HCT116 (cell line): ENCODE data around the gene ESPNL. TPM values are rescaled to one million over a fixed set of nuclear protein-coding genes. Genes with fewer than 3 reads are reported as not detected.

ENCODE experiments used
- ATAC-seq: fragments of 200-7000 bp; cut with Tn5 transposase; 2 replicates; pipeline ENCODE4 v1.9.1; 2020; ENCODE audit warnings: mild to moderate bottlenecking, moderate library complexity
- BruUV-seq: library from RNA; stranded (reverse); fragments of 400-500 nt; replicated peaks from 2 replicates; lab custom pipeline; 2021; lab: Mats Ljungman, UMichigan
- CTCF ChIA-PET: fragments of 300-600 bp; sonication (Branson Sonifier 250); formaldehyde crosslinking; loops from one replicate; lab custom pipeline; 2021; ENCODE audit warnings: antibody characterized with exemption; lab: Charles Lee
- POLR2A ChIA-PET: fragments of 300-600, 350-600 bp; sonication (Branson Sonifier 250); formaldehyde crosslinking; loops from one replicate; lab custom pipeline; 2021; ENCODE audit warnings: antibody characterized with exemption; lab: Charles Lee
- RAD21 ChIA-PET, 2 experiments: fragments of 300-600 bp; sonication (Branson Sonifier 250); formaldehyde crosslinking; loops; one replicate each; lab custom pipeline; 2023; ENCODE audit warnings: low total read pairs in 2 of 2; ENCODE audit not compliant: uncharacterized antibody in 2 of 2, unreplicated experiment in 2 of 2, low non-redundant PET in 1 of 2; lab: Charles Lee
- DNase-seq: peaks from one replicate; pipeline ENCODE4 v3.0.0-alpha.2; 2010; ENCODE audit warnings: low read depth, low spot score
- H2AFZ ChIP-seq: fragments of 200-600 bp; shearing (Covaris generic), sonication (generic); 2 replicates; pipeline ENCODE4 v1.6.1; 2017; ENCODE audit warnings: low read depth, mixed run types, mixed read lengths, antibody characterized with exemption, low read length; ENCODE audit not compliant: poor library complexity, severe bottlenecking
- H3K27ac ChIP-seq: 2 replicates; pipeline ENCODE4 v1.5.1; 2012; ENCODE audit warnings: low read depth, low read length
- H3K27me3 ChIP-seq: fragments of 200-600 bp; sonication (generic); 2 replicates; pipeline ENCODE4 v1.6.1; 2016; ENCODE audit warnings: mixed run types, low read length, mixed read lengths; ENCODE audit not compliant: insufficient read depth
- H3K36me3 ChIP-seq, 2 experiments: fragments of 200-500 bp in 1 of 2; fragments of 200-600 bp in 1 of 2; sonication (Bioruptor generic) in 1 of 2; sonication (generic) in 1 of 2; 2 replicates each; pipeline versions ENCODE4 v1.5.1 to v1.6.1; 2014 to 2016; ENCODE audit warnings: low read length in 2 of 2, inconsistent platforms in 1 of 2, mixed read lengths in 1 of 2, mixed run types in 1 of 2; ENCODE audit not compliant: insufficient read depth in 2 of 2, control insufficient read depth in 1 of 2
- H3K4me1 ChIP-seq, 2 experiments: fragments of 200-600 bp in 1 of 2; sonication (generic) in 1 of 2; 2 replicates each; pipeline versions ENCODE4 v1.5.1 to v1.6.1; 2012 to 2017; ENCODE audit warnings: low read length in 2 of 2, inconsistent platforms in 1 of 2, mild to moderate bottlenecking in 1 of 2, mixed read lengths in 1 of 2, mixed run types in 1 of 2, moderate library complexity in 1 of 2; ENCODE audit not compliant: insufficient read depth in 2 of 2, control insufficient read depth in 1 of 2
- H3K4me2 ChIP-seq: fragments of 200-600 bp; sonication (generic); 2 replicates; pipeline ENCODE4 v1.6.1; 2017; ENCODE audit warnings: mixed run types, low read length, mixed read lengths
- H3K4me3 ChIP-seq, 2 experiments: fragments of 200-600 bp in 1 of 2; sonication (generic) in 1 of 2; replicated peaks in 1 of 2; 2 replicates each; pipeline ENCODE4 v1.5.1; 2011 to 2016; ENCODE audit warnings: low read length in 2 of 2, control low read depth in 1 of 2, low read depth in 1 of 2, mild to moderate bottlenecking in 1 of 2, mixed read lengths in 1 of 2, mixed run types in 1 of 2
- H3K79me2 ChIP-seq: fragments of 200-600 bp; sonication (generic); 2 replicates; pipeline ENCODE4 v1.6.1; 2017; ENCODE audit warnings: mild to moderate bottlenecking, mixed run types, low read length, moderate library complexity, mixed read lengths; ENCODE audit not compliant: insufficient read depth
- H3K9ac ChIP-seq: fragments of 200-600 bp; sonication (generic); 2 replicates; pipeline ENCODE4 v1.6.1; 2016; ENCODE audit warnings: low read length, mixed read lengths
- H3K9me2 ChIP-seq: fragments of 200-600 bp; sonication (generic), shearing (Covaris generic); 2 replicates; pipeline ENCODE4 v1.6.1; 2017; ENCODE audit warnings: mixed run types, mild to moderate bottlenecking, moderate library complexity; ENCODE audit not compliant: insufficient read depth
- H3K9me3 ChIP-seq, 2 experiments: fragments of 200-500 bp in 1 of 2; fragments of 200-600 bp in 1 of 2; sonication (Bioruptor generic) in 1 of 2; sonication (generic) in 1 of 2; 2 replicates each; pipeline ENCODE4 v1.6.1; 2014 to 2017; ENCODE audit warnings: low read length in 2 of 2, mixed read lengths in 2 of 2, inconsistent platforms in 1 of 2, low read depth in 1 of 2, mild to moderate bottlenecking in 1 of 2, mixed run types in 1 of 2, moderate library complexity in 1 of 2; ENCODE audit not compliant: control insufficient read depth in 1 of 2, insufficient read depth in 1 of 2
- H4K20me1 ChIP-seq: fragments of 200-600 bp; sonication (generic), shearing (Covaris generic); 2 replicates; pipeline ENCODE4 v1.6.1; 2017; ENCODE audit warnings: mixed run types, mild to moderate bottlenecking, moderate library complexity; ENCODE audit not compliant: insufficient read depth
- CBX3 ChIP-seq: IDR thresholded peaks from 2 replicates; pipeline ENCODE4 v1.6.1; 2012; ENCODE audit warnings: low read depth
- CEBPB ChIP-seq: IDR thresholded peaks from 2 replicates; pipeline ENCODE4 v1.6.1; 2012; ENCODE audit warnings: low read depth
- CTCF ChIP-seq, 3 experiments: fragments of 200-600 bp in 1 of 3; sonication (generic) in 1 of 3; IDR thresholded peaks in 2 of 3; conservative IDR thresholded peaks in 1 of 3; 2 replicates each; pipeline ENCODE4 v1.5.1; 2012 to 2017; ENCODE audit warnings: low read depth in 2 of 3, low read length in 2 of 3, antibody characterized with exemption in 1 of 3, borderline replicate concordance in 1 of 3, control low read depth in 1 of 3, mild to moderate bottlenecking in 1 of 3, mixed read lengths in 1 of 3, mixed run types in 1 of 3, moderate library complexity in 1 of 3; ENCODE audit not compliant: insufficient read depth in 1 of 3
- EGR1 ChIP-seq: IDR thresholded peaks from 2 replicates; pipeline ENCODE4 v1.6.1; 2012; ENCODE audit warnings: low read depth
- ELF1 ChIP-seq: IDR thresholded peaks from 2 replicates; pipeline ENCODE4 v1.6.1; 2012; ENCODE audit warnings: low read depth, borderline replicate concordance
- MAX ChIP-seq: IDR thresholded peaks from 2 replicates; pipeline ENCODE4 v1.6.1; 2012
- POLR2AphosphoS5 ChIP-seq: IDR thresholded peaks from 2 replicates; pipeline ENCODE4 v1.6.1; 2011; ENCODE audit warnings: mild to moderate bottlenecking, low read depth, low read length, moderate library complexity
- SIN3A ChIP-seq: IDR thresholded peaks from 2 replicates; pipeline ENCODE4 v1.6.1; 2012; ENCODE audit warnings: low read depth
- SP1 ChIP-seq: IDR thresholded peaks from 2 replicates; pipeline ENCODE4 v1.6.1; 2012; ENCODE audit warnings: low read depth
- SRF ChIP-seq: IDR thresholded peaks from 2 replicates; pipeline ENCODE4 v1.6.1; 2012; ENCODE audit warnings: low read depth
- TCF7L2 ChIP-seq: IDR thresholded peaks from 2 replicates; pipeline ENCODE4 v1.7.0; 2011; ENCODE audit warnings: borderline replicate concordance, inconsistent platforms; ENCODE audit not compliant: insufficient read depth, insufficient read length; ENCODE audit errors: extremely low read depth
- YY1 ChIP-seq: IDR thresholded peaks from 2 replicates; pipeline ENCODE4 v1.6.1; 2011; ENCODE audit warnings: low read length, low read depth, moderate library complexity, mild to moderate bottlenecking; ENCODE audit not compliant: insufficient replicate concordance; ENCODE audit errors: extremely low read depth
- ZNF274 ChIP-seq: fragments of 200-500 bp; sonication (Bioruptor generic); IDR thresholded peaks from 2 replicates; pipeline ENCODE4 v1.6.1; 2014; ENCODE audit warnings: mild to moderate bottlenecking, low read depth, low read length, inconsistent platforms
- intact Hi-C: fragments of 100-400 bp; cut with micrococcal nuclease; formaldehyde crosslinking; loops from 2 replicates; pipeline ENCODE4 v1.10.0; 2022
- total RNA-seq: library from RNA; stranded (reverse); gene quantifications from one replicate; pipeline ENCODE4 v1.2.1, GENCODE V29; 2021; ENCODE audit not compliant: unreplicated experiment
- TF ChIP-seq, protein P1 (sequence below): IDR thresholded peaks from 2 replicates; pipeline ENCODE4 v1.6.1; 2012

Gene ESPNL
- total RNA-seq, 1 experiment from 2014 or later: 0.22 TPM

DNA sequence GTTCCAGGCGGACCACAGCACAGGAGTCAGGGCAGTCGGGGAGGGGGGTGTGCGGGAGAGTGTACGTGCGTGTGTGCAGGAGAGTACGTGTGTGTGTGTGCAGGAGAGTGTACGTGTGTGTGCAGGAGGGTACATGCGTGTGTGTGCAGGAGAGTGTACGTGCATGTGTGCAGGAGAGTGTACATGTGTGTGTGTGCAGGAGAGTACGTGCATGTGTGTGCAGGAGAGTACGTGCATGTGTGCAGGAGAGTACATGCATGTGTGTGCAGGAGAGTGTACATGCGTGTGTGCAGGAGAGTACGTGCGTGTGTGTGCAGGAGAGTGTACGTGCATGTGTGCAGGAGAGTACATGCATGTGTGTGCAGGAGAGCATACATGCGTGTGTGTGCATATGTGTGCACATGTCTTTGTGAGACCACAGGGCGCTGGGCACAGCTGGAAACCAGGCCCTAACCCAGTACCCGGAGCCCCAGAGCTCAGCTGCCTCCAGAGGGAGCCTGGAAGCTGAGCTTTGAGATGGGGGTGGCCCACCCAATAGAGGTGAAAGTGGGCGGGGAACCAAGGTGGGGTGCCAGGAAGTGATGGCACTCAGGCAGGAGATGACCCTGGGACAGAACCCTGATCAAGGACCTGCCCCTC is 24.5 kb downstream of the ESPNL start:
- Histone ChIP-seq H3K9me3 (peaks cover 0 to 10% of the 10 kb centered on the region in 2 experiments; a peak in 1 of 4 replicates), H3K36me3 (no peaks in the 10 kb centered on the region), H3K4me2 (no peak overlapping the region), H3K9ac (no peak overlapping the region), H3K79me2 (no peaks in the 10 kb centered on the region), H2AFZ (no peak overlapping the region), H4K20me1 (no peaks in the 10 kb centered on the region), H3K4me3 (no peak overlapping the region), H3K27me3 (no peaks in the 10 kb centered on the region; the same call in 1 of the 2 replicates), H3K27ac (no peak overlapping the region), H3K4me1 (no peaks in the 10 kb centered on the region), H3K9me2 (no peaks in the 10 kb centered on the region)
- intact Hi-C loops: no loop called here
- ChIA-PET POLR2A (no interaction called here), CTCF (no interaction called here), RAD21 (no interaction called here)
- TF ChIP-seq POLR2AphosphoS5: no peak
- TF ChIP-seq ZNF274: no peak
- TF ChIP-seq ELF1: no peak
- DNase-seq: no peak
- BruUV-seq: no TSS peak
- ATAC-seq: no peak

DNA sequence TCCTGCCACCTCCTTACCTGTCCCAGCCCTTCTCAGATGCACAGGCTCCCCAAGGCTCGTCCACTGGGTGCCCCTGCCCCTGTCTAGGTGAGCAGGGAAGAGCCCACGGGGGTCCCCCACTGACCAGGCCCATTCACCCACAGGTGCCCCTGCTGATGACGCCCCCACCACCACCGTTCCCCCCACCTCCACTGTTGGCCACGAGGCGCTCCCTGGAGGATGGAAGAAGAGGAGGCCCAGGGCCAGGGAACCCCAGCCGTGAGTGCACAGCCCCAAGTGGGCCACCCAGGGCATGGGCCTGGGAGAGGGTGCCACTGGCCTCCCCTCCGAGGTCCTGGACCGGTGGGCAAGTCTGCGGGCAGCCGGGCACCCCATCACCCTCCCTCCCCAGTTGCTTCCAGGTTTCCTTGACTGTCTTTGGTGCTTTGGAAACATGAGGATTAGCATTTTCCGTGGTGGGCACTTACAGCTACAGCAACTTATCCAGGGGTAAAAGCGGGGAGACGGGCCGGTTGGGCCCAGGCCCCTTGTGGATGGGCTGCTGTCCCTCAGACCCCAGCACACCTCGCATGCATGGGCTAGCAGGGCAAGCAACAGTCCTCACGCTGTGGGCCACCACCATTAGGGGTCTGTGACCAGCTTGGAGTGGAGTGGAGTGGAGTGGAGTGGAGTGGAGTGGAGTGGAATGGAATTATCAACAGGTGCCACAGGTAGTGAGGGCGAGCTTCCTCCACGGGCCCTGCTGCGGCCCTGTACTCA is 25.2 kb downstream of the ESPNL start:
- Histone ChIP-seq H3K4me2 (no peak overlapping the region), H3K27me3 (no peaks in the 10 kb centered on the region), H4K20me1 (no peaks in the 10 kb centered on the region), H3K79me2 (no peaks in the 10 kb centered on the region), H2AFZ (no peak overlapping the region), H3K4me1 (no peaks in the 10 kb centered on the region), H3K9me2 (no peaks in the 10 kb centered on the region), H3K4me3 (no peak overlapping the region), H3K27ac (no peak overlapping the region), H3K9ac (no peak overlapping the region), H3K36me3 (no peaks in the 10 kb centered on the region), H3K9me3 (peaks cover 0 to 10% of the 10 kb centered on the region in 2 experiments; a peak in 1 of 4 replicates)
- CTCF ChIA-PET: no interaction called here
- BruUV-seq: no TSS peak
- ATAC-seq (no peak), DNase-seq (no peak)
- POLR2A ChIA-PET: no interaction called here
- RAD21 ChIA-PET: no interaction called here
- intact Hi-C loops: no loop called here
- no peak for TF ChIP-seq SP1
- no peak for TF ChIP-seq SIN3A
- TF ChIP-seq CBX3: no peak
- no peak for TF ChIP-seq ELF1
- TF ChIP-seq CTCF (IDR thresholded peaks at IDR 0.05 in 2 of 3, conservative IDR thresholded peaks at IDR 0.05 in 1 of 3; ENCODE audit: borderline replicate concordance in 1 of 3, insufficient read depth in 1 of 3, low read depth in 2 of 3, low read length in 2 of 3): no peak
- no peak for TF ChIP-seq MAX
- TF ChIP-seq POLR2AphosphoS5: no peak
- TF ChIP-seq TCF7L2: no peak
- TF ChIP-seq SRF: no peak
- TF ChIP-seq, protein P1, sequence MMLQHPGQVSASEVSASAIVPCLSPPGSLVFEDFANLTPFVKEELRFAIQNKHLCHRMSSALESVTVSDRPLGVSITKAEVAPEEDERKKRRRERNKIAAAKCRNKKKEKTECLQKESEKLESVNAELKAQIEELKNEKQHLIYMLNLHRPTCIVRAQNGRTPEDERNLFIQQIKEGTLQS: no peak
- TF ChIP-seq YY1: no peak
- no peak for TF ChIP-seq CEBPB
- TF ChIP-seq ZNF274: no peak
- no peak for TF ChIP-seq EGR1
